HEK293 (cell line): ENCODE measurements around the gene DUOX1.

Experiments
- CTCF ChIA-PET: fragments of 350-600 bp; formaldehyde crosslinking; extraction: SDS; loops from one replicate; lab custom pipeline; 2021; ENCODE audit warnings: antibody characterized with exemption; lab: Yijun Ruan, JAX
- POLR2A ChIA-PET: fragments of 300-600 bp; formaldehyde crosslinking; extraction: SDS; loops from one replicate; lab custom pipeline; 2020; ENCODE audit warnings: antibody characterized with exemption, inconsistent platforms; lab: Yijun Ruan, JAX
- H3K27ac ChIP-seq: fragments of 200-500 bp; sonication (Bioruptor generic); 2 replicates; pipeline ENCODE4 v1.5.1; 2014; ENCODE audit warnings: low read depth, low read length, control low read depth, inconsistent platforms; ENCODE audit errors: extremely low read depth
- H3K36me3 ChIP-seq, 2 experiments: fragments of 200-500 bp in 1 of 2; sonication (Bioruptor generic) in 1 of 2; 1 replicate in 1 of 2; 2 replicates in 1 of 2; pipeline ENCODE4 v1.5.1; 2014 to 2017; ENCODE audit warnings: inconsistent platforms in 2 of 2, low read length in 2 of 2; ENCODE audit not compliant: control insufficient read depth in 2 of 2, insufficient read depth in 1 of 2
- H3K4me1 ChIP-seq: fragments of 200-500 bp; sonication (Bioruptor generic); 2 replicates; pipeline ENCODE4 v1.5.1; 2014; ENCODE audit warnings: mild to moderate bottlenecking, low read length, inconsistent platforms; ENCODE audit not compliant: control insufficient read depth, insufficient read depth
- H3K4me3 ChIP-seq: 2 replicates; pipeline ENCODE4 v1.5.1; 2011; ENCODE audit warnings: low read depth, mild to moderate bottlenecking, control low read depth, low read length, moderate library complexity
- H3K9me3 ChIP-seq: fragments of 200-500 bp; sonication (Bioruptor generic); 2 replicates; pipeline ENCODE4 v1.5.1; 2014; ENCODE audit warnings: low read depth, low read length, inconsistent platforms; ENCODE audit not compliant: control insufficient read depth, insufficient read depth
- BCL11B ChIP-seq: fragments of 450-650 bp; formaldehyde crosslinking; IDR thresholded peaks from 2 replicates; pipeline ENCODE4 v1.5.1; 2016; ENCODE audit warnings: low read depth, missing biosample characterization, missing genetic modification characterization
- KLF7 ChIP-seq: fragments of 450-650 bp; formaldehyde crosslinking; IDR thresholded peaks from 2 replicates; pipeline ENCODE4 v1.5.1; 2016; ENCODE audit warnings: missing biosample characterization, missing genetic modification characterization, borderline replicate concordance
- KLF8 ChIP-seq: fragments of 450-650 bp; formaldehyde crosslinking; IDR thresholded peaks from 2 replicates; pipeline ENCODE4 v1.5.1; 2016; ENCODE audit warnings: missing biosample characterization, missing genetic modification characterization
- MEIS1 ChIP-seq: sonication (generic); formaldehyde crosslinking; IDR thresholded peaks from 2 replicates; pipeline ENCODE4 v1.8.1; 2022; ENCODE audit warnings: missing genetic modification reagents, mild to moderate bottlenecking, borderline replicate concordance
- OVOL3 ChIP-seq: fragments of 450-650 bp; formaldehyde crosslinking; IDR thresholded peaks from 2 replicates; pipeline ENCODE4 v1.5.1; 2016; ENCODE audit warnings: missing biosample characterization, missing genetic modification characterization
- SP7 ChIP-seq: fragments of 450-650 bp; formaldehyde crosslinking; IDR thresholded peaks from 2 replicates; pipeline ENCODE4 v1.5.1; 2016; ENCODE audit warnings: missing biosample characterization, missing genetic modification characterization
- ZBTB7A ChIP-seq: fragments of 450-650 bp; formaldehyde crosslinking; IDR thresholded peaks from 2 replicates; pipeline ENCODE4 v1.5.1; 2016; ENCODE audit warnings: low read depth, missing biosample characterization, missing genetic modification characterization
- ZNF157 ChIP-seq: fragments of 450-650 bp; formaldehyde crosslinking; IDR thresholded peaks from 2 replicates; pipeline ENCODE4 v1.5.1; 2016; ENCODE audit warnings: missing biosample characterization, missing genetic modification characterization
- ZNF19 ChIP-seq: fragments of 450-650 bp; formaldehyde crosslinking; IDR thresholded peaks from 2 replicates; pipeline ENCODE4; 2016; ENCODE audit warnings: missing biosample characterization, missing genetic modification characterization, low read depth
- ZNF302 ChIP-seq: fragments of 450-650 bp; formaldehyde crosslinking; IDR thresholded peaks from 2 replicates; pipeline ENCODE4 v1.5.1; 2016; ENCODE audit warnings: missing biosample characterization, missing genetic modification characterization, low read depth
- ZNF311 ChIP-seq: fragments of 450-650 bp; formaldehyde crosslinking; IDR thresholded peaks from 2 replicates; pipeline ENCODE4 v1.5.1; 2017; ENCODE audit warnings: missing biosample characterization, missing genetic modification characterization, borderline replicate concordance
- ZNF548 ChIP-seq: fragments of 450-650 bp; formaldehyde crosslinking; IDR thresholded peaks from 2 replicates; pipeline ENCODE4 v1.5.1; 2016; ENCODE audit warnings: missing biosample characterization, missing genetic modification characterization
- ZNF560 ChIP-seq: fragments of 450-650 bp; formaldehyde crosslinking; IDR thresholded peaks from 2 replicates; pipeline ENCODE4 v1.5.1; 2017; ENCODE audit warnings: missing biosample characterization, missing genetic modification characterization, borderline replicate concordance
- ZSCAN5A ChIP-seq: fragments of 450-650 bp; formaldehyde crosslinking; IDR thresholded peaks from 2 replicates; pipeline ENCODE4 v1.5.1; 2016; ENCODE audit warnings: missing biosample characterization, missing genetic modification characterization
- TF ChIP-seq, protein P1 (sequence below): fragments of 450-650 bp; formaldehyde crosslinking; IDR thresholded peaks from 2 replicates; pipeline ENCODE4 v1.5.1; 2016; ENCODE audit warnings: missing biosample characterization, missing genetic modification characterization

Gene DUOX1

DNA sequence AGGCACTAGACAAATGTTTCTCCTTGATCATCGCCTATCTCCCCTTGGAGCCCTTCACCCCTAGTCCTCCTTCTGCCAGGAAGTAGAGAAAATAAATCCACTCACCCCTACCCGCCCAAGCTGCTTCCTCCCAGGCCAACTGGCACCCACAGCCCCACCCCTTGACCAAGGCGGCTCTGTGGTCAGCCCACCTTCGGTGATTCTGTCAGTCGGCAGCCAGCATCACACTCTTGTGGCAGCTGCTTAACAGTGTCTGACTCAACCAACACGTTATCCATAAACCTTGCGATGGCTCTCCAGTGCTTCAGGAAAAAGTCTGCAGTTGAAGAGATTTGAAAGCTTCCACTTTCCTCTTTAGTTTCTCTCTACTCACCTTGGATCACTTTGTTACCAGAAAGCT is 50.4 kb downstream of the DUOX1 start (continued):
- TF ChIP-seq KLF8 (tag by site-specific recombination) (no peak), ZNF19 (tag by site-specific recombination) (no peak), ZNF302 (tag by site-specific recombination) (no peak), ZNF157 (tag by site-specific recombination) (no peak), OVOL3 (tag by site-specific recombination) (no peak)

GRCh38 chr15:45180648-45181436 is 51.0 kb downstream of the DUOX1 start:
- Histone ChIP-seq H3K4me1 (no peaks in the 10 kb centered on the region; the same call in 1 of the 2 replicates), H3K27ac (no peak overlapping the region), H3K36me3 (no peaks in the 10 kb centered on the region), H3K4me3 (no peak overlapping the region), H3K9me3 (no peaks in the 10 kb centered on the region)
- CTCF ChIA-PET: interaction anchor here (1.0 to 4.1 kb wide), 5 partner anchors 10 to 63 kb away, joined by 3 to 15 read pairs (median 5); no protein-coding TSS in a partner anchor
- POLR2A ChIA-PET: no interaction called here
- no peak for TF ChIP-seq ZNF311 (tag by site-specific recombination)

- no peak overlapping the region for H3K27ac ChIP-seq
- H3K4me1 ChIP-seq: no peaks in the 10 kb centered on the region; the same call in 1 of the 2 replicates
- H3K36me3 ChIP-seq: no peaks in the 10 kb centered on the region
- POLR2A ChIA-PET: no interaction called here
- TF ChIP-seq, protein P1, sequence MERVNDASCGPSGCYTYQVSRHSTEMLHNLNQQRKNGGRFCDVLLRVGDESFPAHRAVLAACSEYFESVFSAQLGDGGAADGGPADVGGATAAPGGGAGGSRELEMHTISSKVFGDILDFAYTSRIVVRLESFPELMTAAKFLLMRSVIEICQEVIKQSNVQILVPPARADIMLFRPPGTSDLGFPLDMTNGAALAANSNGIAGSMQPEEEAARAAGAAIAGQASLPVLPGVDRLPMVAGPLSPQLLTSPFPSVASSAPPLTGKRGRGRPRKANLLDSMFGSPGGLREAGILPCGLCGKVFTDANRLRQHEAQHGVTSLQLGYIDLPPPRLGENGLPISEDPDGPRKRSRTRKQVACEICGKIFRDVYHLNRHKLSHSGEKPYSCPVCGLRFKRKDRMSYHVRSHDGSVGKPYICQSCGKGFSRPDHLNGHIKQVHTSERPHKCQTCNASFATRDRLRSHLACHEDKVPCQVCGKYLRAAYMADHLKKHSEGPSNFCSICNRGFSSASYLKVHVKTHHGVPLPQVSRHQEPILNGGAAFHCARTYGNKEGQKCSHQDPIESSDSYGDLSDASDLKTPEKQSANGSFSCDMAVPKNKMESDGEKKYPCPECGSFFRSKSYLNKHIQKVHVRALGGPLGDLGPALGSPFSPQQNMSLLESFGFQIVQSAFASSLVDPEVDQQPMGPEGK (tag by site-specific recombination): no peak
- no peak for TF ChIP-seq MEIS1
- TF ChIP-seq ZSCAN5A (tag by site-specific recombination): no peak
- no peak for TF ChIP-seq ZNF560 (tag by site-specific recombination)
- TF ChIP-seq ZBTB7A: no peak
- TF ChIP-seq SP7 (tag by site-specific recombination): no peak
- TF ChIP-seq ZNF19 (tag by site-specific recombination): no peak
- no peak for TF ChIP-seq BCL11B
- CTCF ChIA-PET: interaction anchor here (2.0 to 2.3 kb wide), 2 partner anchors 14 to 64 kb away, joined by 5 to 9 read pairs; no protein-coding TSS in a partner anchor
- no peaks in the 10 kb centered on the region for H3K9me3 ChIP-seq
- no peak overlapping the region for H3K4me3 ChIP-seq
These were observed 51.9 kb downstream of the DUOX1 start for GRCh38 chr15:45181491-45182285.

GRCh38 chr15:45182996-45183395 is 53.2 kb downstream of the DUOX1 start:
- H3K9me3 ChIP-seq: no peaks in the 10 kb centered on the region
- H3K4me3 ChIP-seq: no peak overlapping the region
- ChIA-PET POLR2A (no interaction called here), CTCF (interaction anchor here (2.3 kb wide), 1 partner anchor 15 kb away, joined by 9 read pairs; no protein-coding TSS in a partner anchor)
- no peaks in the 10 kb centered on the region; the same call in 1 of the 2 replicates for H3K4me1 ChIP-seq
- H3K36me3 ChIP-seq: no peaks in the 10 kb centered on the region
- TF ChIP-seq ZNF548 (tag by site-specific recombination) (no peak), KLF7 (tag by site-specific recombination) (no peak)
- no peak overlapping the region for H3K27ac ChIP-seq
